Thyroid gland (tissue), 4 donors: ENCODE data around the gene WNT2.

ENCODE experiments used
- POLR2A ChIP-seq, 2 donors: fragments of 450-650 bp; IDR thresholded peaks; one replicate each; pipeline ENCODE4 v1.6.1; 2017; ENCODE audit warnings: antibody characterized with exemption in 2 of 2, mild to moderate bottlenecking in 2 of 2, moderate library complexity in 1 of 2
- TF ChIP-seq, protein P1 (sequence below), 6 experiments: fragments of 200-600 bp in 3 of 6; fragments of 450-650 bp in 3 of 6; sonication (generic) in 3 of 6; IDR thresholded peaks; one replicate each; pipeline ENCODE4 v1.5.1; 2016 to 2019; ENCODE audit warnings: antibody characterized with exemption in 6 of 6, mild to moderate bottlenecking in 2 of 6, inconsistent platforms in 1 of 6, moderate library complexity in 1 of 6

- TF ChIP-seq, protein P1, sequence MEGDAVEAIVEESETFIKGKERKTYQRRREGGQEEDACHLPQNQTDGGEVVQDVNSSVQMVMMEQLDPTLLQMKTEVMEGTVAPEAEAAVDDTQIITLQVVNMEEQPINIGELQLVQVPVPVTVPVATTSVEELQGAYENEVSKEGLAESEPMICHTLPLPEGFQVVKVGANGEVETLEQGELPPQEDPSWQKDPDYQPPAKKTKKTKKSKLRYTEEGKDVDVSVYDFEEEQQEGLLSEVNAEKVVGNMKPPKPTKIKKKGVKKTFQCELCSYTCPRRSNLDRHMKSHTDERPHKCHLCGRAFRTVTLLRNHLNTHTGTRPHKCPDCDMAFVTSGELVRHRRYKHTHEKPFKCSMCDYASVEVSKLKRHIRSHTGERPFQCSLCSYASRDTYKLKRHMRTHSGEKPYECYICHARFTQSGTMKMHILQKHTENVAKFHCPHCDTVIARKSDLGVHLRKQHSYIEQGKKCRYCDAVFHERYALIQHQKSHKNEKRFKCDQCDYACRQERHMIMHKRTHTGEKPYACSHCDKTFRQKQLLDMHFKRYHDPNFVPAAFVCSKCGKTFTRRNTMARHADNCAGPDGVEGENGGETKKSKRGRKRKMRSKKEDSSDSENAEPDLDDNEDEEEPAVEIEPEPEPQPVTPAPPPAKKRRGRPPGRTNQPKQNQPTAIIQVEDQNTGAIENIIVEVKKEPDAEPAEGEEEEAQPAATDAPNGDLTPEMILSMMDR (IDR thresholded peaks at IDR 0.05): no peak
- no peak for TF ChIP-seq POLR2A (IDR thresholded peaks at IDR 0.05)
Measured at GRCh38 chr7:117279203-117279602, 43.7 kb downstream of the WNT2 start.
